Measurements from ENCODE around the gene ASAP2.

The ASAP2 gene

DNA sequence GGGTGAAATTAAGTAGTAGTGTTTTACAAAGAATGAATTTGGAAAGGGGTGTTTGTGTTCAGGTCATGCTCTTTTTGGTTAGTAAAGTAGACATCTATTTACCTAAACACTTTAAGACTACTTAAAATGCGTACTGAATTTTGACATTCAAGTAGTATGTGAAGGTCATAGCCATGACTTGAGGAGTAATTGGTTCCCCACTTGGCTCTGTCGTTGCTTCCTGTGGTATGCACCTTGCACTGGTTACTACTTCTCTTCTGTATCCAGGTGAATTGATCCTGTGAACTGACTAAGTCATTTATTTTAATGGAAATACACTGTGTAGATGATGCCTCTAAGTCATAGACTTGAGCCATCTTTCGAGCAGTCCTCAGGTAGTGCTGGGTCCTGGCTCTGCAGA lies 118.8 kb downstream of the ASAP2 start:
- DNase-seq (ENCODE audit: low read depth): no peak

DNA sequence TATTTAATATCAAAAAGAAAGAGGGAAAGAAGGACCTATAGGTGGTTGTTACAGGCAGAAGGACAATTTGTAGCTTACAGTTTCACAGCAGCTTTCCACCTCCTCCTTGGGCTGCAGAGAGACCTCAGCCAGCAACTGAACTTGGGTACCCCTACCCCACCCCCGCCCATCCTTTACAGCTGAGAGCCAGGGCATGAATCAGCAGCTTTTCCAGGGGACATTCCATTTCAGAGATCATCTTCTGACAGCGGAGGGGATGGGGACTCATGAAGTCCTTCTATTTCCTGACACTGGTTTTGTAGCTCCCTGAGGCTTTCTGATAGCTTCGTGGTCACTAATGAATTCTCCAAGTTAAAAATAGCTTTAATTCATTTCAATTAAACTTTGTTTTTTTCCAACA lies 120.4 kb downstream of the ASAP2 start:
- DNase-seq (ENCODE audit: low read depth): no peak

DNA sequence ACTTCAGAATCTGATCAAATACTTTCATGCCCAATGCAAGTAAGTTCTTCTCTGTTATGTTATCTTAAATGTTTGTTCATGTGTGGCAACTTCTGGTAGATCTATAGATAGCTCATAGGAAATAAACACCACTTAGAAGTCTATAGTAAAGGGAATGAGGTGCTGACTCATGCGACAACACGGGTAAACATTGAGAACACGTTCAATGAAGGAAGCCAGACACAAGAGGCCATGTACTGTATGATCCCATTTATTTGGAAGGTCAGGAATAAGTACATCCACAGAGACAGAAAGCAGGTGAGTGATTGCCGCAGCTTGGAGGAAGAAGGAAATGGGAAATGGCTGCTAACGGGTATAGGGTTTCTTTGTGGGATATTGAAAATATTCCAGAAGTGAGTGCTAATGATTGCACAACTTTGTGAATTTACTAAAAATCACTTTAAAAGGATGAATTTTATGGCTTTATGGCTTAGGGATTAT lies 121.3 kb downstream of the ASAP2 start:
- DNase-seq (ENCODE audit: low read depth): no peak

DNA sequence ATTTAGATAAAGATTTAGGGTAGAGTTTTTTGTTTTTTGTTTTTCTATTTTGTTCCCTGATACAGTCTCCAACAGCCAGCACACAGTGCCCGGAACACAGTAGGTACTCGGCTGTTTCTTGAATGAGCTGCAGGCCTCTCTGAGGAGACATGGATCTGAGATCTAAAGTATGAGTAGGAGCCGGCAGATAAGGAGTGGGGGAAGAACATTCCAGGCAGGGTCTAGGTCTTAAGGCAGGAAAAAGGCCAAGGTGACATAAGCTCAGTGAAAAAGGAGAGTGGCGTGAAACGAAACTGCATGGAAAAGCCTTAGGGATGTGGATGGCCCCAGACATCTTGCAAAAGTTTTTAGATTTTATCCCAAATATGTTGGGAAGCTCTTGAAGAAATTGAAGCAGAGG lies 122.3 kb downstream of the ASAP2 start:
- DNase-seq (ENCODE audit: low read depth): no peak

DNA sequence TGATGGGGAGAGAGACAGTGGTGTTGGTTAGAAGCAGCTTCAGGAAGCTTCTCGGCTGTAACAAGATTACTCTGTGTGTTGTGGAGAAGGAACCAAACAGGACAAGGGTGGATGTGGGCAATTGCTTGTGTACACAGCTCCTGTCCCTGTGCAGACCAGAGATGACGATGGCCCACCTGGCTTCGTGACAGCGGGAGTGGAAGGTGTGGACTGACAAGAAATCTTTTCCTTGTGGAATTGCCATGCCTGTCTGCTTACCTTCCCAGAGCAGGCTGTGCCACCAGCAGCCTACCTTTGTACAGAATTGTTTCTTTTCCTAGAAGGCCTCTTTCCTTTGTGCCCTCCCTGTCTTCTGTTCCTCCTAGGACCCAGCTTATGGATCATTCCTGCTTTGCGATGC lies 122.9 kb downstream of the ASAP2 start:
- no peak for DNase-seq (ENCODE audit: low read depth)

DNA sequence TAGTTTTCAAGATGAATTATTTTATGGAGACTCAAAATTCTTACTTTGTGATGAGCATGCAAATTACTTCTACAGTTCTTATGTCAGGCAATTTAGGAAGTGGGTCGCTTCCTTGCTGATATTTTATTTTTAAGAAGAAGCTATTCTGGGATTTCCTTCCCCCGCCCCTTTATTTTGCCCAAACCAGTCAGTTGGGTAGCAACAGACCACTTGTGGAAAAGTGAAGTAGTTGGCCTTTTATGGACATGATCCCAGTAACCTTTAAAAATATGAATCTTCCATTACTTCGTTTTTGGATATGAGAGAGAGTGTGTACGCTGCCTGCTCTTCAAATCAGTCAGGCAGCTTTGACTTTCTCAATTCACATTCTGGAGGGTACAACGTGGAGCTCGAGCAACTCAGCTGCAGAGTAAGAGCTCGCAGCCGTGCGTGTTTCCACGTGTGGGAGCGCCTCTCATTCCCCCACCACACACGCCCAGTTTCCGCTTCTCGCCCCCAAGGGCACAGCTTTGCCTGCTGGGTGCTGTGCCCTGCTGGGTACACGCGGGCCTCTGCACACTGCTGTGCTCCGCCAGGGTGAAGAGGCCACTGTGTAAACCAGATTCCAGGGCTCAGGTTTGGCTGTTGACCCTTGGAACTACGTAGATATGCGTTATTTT lies 124.1 kb downstream of the ASAP2 start:
- DNase-seq (ENCODE audit: low read depth): no peak

DNA sequence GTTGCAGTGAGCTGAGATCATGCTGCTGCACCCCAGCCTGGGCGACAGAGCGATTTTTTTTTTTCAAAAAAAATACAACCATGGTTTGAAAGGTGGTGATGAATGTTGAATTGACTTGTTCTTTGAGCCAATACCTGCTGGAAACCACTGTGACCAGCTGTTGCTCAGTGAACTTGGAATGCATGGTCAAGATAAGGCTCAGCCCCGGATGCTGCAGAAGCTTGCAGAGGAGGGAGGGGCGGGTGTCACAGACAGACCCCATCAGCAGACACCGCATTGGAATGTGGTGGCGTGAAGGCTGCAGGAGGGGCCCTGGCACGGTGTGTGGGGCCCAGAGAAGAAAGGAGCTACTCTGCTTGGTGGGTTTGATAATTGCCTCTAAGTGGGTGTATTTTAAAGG lies 125.1 kb downstream of the ASAP2 start:
- no peak for DNase-seq (ENCODE audit: low read depth)

DNA sequence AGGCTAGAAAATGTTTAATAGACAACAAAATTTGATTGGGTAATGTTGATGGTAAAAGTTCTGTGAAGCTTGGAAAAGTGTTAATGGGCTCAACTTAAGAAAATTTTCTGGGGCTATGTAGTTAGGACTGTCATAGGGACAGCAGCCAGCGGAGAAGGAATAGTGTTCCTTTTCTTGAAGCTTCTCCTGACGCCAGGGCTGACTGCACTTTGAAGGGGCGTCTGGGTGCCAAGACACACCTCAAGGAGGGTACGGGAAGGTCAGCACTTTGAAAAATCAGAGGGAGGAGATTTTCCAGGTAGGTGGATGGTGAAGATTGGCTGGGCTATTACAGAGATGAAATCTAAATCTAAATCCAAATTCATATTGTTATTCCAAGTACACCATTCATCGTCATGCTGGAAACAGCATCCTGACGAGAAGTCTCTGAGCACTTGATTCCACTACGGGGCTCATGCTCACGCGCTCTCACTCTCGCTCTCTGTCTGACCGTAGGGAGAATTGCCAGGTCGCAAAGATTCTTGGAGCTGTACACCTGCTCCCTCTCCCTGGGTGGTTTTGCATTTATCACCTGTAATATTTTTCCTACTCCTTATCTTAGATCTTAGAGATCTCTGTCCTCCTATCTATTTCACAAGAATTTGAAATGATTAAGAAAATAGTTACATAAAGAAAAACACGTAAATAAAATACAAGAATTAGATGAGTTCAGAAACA lies 125.7 kb downstream of the ASAP2 start:
- DNase-seq (ENCODE audit: low read depth): no peak

DNA sequence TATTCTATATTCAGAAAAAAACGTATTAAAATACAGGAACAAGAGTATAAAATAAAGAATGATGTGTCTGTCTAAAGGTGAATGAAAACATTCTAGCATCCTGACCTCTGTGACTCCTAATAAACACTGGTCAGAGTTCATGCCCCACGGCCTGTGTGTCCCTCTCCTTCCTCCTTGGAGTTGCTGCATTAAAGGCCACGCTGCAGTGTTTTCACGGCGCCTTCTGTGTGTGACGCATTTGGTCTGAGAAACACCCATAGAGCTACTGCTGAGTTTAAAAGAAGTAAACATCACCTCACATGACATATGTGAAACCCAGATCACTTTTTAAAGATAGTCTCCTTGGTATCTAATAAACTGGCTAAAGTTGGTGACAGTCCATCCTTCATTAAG lies 126.2 kb downstream of the ASAP2 start:
- no peak for DNase-seq (ENCODE audit: low read depth)

DNA sequence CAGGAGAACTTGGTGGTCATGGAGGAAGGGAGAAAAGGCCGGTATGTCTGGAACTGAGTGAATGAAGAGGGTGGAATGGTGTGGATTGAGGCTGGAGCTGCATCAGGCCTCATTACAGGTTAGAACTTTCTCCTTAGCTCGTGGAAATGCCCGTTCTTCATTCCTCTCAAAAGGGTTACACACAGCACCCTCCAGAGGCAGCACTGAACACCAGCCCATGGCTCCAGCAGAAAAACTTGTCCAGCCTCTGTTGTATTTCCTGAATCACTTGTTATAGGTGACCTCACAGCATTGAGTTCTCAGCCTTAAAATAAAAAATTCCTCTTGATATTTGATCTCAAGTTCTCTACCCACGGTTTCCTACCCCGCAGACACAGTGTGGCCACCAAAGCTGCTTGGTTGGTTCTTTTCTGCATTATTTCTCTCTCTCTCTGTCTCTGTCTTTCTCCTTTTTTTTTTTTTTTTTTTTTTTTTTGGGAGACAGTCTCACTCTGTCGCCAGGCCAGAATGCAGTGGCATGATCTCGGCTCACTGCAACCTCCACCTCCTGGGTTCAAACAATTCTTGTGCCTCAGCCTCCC lies 127.1 kb downstream of the ASAP2 start:
- no peak for DNase-seq (ENCODE audit: low read depth)

DNA sequence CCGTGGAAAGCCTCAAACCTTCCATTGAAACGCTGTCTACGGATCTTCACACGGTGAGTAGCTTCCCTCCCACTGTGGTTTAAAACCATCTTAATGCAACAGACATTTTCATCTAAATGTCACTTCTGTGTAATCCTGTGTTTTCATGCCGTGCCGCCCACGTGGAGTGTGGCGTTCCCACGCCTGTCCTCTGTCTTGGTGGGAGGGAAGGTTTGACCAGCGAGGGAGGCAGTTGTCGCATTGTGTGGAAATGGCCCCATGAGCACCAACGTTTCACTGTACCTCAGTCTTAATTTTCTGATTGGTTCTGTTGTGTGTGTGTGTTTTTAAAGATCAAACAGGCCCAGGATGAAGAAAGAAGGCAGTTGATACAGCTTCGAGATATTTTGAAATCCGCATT lies 128.1 kb downstream of the ASAP2 start:
- DNase-seq (ENCODE audit: low read depth): no peak

DNA sequence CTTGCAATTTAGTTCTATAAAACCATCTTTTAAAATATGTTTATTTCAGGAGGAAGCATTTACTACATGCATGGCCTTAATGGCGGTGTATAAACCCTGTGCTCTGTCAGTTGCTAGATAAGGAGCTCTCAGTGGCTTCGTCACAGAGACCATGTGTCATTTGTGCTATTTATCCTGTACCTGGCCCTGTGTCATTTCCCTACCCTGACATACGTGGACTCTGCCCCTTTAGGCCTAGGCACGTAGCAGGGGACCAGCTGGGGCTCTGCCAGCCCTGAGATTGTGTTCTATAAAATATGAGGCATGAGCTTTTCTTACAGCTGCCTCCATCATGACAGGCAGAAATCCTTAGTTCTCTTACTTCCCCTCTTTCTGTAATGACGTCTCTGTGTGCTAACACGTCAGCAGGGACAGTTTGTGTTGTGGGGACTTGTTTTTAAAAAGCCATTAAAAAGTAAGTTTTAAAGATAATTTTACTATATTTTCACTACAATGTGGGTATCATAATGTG lies 128.8 kb downstream of the ASAP2 start:
- no peak for DNase-seq (ENCODE audit: low read depth)

DNA sequence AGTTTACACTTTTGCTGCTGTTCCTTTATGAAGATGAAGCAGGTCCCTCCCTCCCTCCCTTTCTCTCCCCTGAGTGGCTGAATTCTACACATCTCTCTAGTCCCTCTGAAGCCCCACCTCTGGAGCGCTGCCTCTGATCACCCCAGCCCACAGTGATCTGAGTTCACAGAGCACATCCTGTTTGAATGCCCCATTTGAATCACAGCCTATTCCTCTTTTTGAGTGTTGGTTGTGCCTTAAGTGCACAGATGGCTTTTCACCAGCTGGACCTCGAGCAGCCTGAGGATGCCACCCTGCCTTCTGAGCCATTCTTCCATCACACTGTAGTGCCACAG lies 129.6 kb downstream of the ASAP2 start:
- no peak for DNase-seq (ENCODE audit: low read depth)

DNA sequence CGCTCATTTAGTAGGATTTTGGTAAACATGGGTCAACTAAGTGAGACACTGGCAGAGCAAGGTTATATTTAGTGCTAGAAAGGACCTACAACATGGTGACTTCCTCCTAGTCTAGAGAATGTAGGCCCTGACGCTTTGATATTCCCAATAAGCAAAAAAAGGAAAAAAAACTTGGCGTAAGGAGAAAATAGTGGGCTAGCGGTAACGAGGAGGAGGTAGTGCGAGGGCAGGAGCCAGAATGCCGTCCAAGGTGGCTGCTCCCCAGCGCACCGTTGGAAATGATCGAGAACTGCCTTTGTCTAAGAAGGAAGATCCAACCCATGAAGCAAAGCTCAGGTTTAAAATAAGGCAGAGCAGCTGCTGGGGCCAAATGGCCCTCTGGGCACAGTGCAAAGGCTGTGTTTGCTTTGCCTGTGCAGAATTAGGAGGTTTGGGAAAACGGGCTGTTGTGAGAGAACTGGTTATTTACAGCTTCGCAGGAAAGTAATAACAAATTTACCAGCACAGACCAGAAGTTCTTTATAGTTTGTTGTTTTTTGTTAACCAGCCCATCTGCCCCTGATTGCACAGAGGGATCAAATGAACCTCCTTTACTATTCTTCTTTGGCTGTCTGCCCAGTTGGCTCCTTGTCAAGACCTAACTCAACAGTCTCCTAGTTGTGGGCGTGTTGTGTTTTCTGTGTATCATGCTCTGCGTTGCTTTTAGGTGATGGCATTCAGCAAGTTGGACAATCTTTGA lies 130.1 kb downstream of the ASAP2 start:
- DNase-seq (ENCODE audit: low read depth): no peak

DNA sequence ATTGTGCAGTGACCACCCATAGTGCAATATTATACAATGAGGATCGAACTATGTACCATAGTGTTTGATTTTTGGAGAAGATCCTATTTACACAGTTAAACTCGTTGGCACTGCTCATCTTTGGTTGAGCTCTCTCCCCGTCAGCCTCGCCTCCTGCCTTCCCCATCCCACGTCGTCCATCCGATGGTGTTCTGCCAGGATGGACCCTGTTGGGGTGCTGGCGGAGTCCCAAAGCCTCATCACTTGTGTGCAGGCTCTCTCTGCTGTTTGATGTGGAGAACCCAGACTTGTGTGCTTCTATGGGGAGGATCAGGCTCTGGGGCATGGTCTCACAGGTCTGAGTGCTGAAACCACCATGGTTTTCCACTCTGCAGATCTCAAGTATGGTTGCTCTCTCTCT lies 131.3 kb downstream of the ASAP2 start:
- no peak for DNase-seq (ENCODE audit: low read depth)

DNA sequence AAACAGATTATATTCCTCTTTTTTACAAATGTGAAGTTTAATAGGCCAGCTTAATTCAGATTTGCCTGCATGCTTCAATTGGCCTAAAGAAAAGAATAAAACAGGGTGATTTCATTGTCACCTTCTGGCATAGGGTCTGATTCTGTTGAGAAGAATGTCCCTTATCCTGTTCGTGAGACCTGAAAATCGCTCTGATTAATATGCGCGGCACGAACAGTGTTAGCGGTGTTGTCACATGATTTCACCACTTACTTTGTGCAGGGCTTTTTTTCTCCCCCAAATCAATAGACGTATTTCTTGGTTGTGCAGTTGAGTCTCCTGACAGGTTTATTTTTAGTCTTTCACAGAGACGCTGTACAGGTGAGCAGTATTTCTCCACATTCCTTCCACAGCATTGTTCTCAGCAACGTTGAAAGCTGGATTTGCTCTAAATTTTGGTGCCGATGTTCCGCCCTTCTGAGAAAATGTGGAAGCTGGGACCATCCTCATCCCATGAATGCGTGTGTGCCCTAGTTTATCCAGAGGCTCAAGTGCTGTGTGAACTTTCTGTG lies 134.8 kb downstream of the ASAP2 start:
- no peak for DNase-seq (ENCODE audit: low read depth)

DNA sequence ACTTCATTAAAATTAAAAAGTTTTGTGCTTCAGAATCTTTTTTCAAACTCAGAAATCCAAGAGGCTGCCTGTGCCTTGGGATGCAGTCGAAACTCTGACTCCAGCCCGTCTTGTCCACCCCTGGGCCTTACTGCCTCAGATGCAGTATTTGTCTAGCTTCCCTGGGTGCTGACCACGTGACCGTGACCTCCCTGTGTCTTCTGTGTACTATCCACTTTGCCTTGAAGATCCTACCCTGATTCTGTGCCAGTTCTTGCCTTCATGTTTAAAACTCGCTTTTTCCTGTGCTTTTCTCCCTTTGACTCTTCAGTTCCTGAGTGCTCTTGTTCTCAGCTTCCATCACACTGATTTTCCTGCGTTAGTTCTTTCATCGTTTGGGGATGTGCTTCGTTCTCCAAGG lies 136.0 kb downstream of the ASAP2 start:
- no peak for DNase-seq (ENCODE audit: low read depth)

DNA sequence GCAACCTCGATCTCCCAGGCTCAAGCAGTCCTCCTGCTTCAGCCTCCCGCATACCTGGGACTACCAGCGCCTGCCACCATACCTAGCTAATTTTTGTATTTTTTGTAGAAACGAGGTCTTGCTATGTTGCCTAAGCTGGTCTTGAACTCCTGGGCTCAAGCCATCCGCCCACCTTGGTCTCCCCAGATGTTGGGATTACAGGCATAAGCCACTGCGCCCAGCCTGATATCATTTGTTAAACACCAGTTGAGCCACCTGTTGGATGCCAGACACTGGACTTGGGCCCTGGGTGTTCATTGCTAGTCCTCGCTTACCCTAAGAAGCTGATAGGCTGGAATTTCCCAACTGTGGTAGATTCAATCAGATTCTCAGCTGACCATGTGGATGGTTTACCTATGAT lies 136.9 kb downstream of the ASAP2 start:
- DNase-seq (ENCODE audit: low read depth): no peak

DNA sequence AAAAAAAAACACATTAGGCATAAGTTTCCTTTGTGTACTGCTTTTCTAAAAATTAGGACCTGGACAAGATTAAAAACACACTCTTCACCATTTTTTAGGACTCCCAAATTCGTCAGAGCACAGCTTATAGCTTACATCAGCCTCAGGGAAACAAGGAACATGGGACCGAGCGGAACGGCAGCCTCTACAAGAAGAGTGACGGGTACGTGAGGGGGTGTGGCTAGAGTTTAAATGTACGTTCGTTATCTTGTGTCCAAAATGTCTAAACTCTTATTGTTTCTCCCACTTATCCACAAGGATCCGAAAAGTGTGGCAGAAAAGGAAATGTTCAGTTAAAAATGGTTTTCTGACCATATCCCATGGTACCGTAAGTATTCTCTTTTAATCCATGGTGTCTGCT lies 137.8 kb downstream of the ASAP2 start:
- no peak for DNase-seq (ENCODE audit: low read depth)

DNA sequence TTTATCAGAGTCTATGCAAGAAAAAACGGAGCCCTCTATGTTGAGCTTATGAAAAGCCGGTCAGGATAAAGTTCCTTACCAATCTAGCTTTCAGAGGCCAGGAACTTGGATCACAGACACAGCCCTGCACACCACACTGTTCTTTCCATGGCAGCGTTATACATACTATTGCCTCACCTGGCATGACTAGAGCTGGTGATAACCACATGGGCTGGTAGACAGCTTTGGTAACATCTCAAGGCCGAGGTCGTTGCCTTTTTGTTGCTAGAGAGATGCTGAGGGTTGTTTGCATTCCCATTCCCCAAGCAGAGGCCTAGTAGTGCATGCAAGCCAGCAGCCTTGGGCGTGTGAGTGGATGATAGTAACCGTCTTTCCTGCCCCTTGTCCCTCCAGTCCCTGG lies 138.7 kb downstream of the ASAP2 start:
- no peak for DNase-seq (ENCODE audit: low read depth)

DNA sequence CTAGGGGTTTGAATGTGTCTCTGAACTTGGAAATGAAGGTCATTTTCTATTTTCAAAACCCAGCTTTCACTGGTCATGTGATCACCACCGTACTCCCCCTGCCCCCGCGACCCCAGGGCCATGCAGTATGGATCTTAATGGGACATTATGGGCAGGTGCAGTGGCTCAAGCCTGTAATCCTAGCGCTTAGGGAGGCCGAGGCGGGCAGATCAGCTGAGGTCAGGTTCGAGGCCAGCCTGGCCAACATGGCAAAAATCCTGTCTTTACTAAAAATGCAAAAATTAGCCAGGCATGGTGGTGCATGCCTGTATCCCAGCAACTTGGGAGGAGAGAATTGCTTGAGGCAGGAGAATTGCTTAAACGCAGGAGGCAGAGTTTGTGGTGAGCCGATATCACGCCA lies 139.4 kb downstream of the ASAP2 start:
- no peak for DNase-seq (ENCODE audit: low read depth)

DNA sequence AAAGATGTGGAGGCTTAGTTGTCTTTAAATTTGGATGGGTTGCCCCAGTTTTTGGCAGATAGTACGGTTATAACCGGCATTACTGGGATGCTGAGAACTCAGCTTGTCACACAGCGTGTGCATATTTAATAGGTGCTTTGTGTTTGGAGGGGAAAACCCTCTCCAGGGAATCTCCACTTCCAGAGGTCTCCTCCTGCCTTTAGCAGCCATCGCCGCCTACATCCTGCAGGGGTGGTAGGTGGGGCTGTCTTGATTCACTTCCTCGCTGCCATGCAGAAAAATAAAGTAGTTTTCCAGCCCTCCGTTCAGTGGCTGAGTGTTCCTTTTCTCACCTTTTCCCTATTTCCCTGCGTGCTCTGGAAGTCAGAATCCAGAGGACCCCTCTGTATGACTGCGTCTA lies 140.3 kb downstream of the ASAP2 start:
- no peak for DNase-seq (ENCODE audit: low read depth)

All from stimulated activated CD8-positive, alpha-beta memory T cell treated with anti-CD3 and anti-CD28 coated beads, Interleukin-4, amount 100 ng/mL, for 24 hours (primary cell).